K562 (cell line): ENCODE results near the gene GADD45B. TPM values are rescaled to one million over a fixed set of nuclear protein-coding genes. Genes with fewer than 3 reads are reported as not detected.
A peak's percentile ranks its signal among the peaks of the same experiment; 100 is the strongest.

ENCODE experiments used
- CCNT2 ChIP-seq: IDR thresholded peaks from 2 replicates; pipeline ENCODE4 v1.6.1; 2011; ENCODE audit warnings: borderline replicate concordance, low read depth, mild to moderate bottlenecking, moderate library complexity, mixed read lengths, low read length; ENCODE audit not compliant: insufficient read length; ENCODE audit errors: extremely low read depth
- CEBPG ChIP-seq, 3 experiments: fragments of 200-800 bp in 1 of 3; sonication (Bioruptor generic) in 1 of 3; sonication (generic) in 1 of 3; formaldehyde crosslinking in 1 of 3; IDR thresholded peaks in 2 of 3; conservative IDR thresholded peaks in 1 of 3; 2 replicates each; pipeline versions ENCODE4 v1.6.1 to v1.8.0; 2016 to 2022; ENCODE audit warnings: missing compliant biosample characterization in 2 of 3, missing genetic modification characterization in 2 of 3, mild to moderate bottlenecking in 1 of 3, missing genetic modification reagents in 1 of 3
- MAZ ChIP-seq, 2 experiments: fragments of 450-650 bp in 1 of 2; sonication (generic) in 1 of 2; formaldehyde crosslinking; IDR thresholded peaks in 1 of 2; conservative IDR thresholded peaks in 1 of 2; 2 replicates each; pipeline versions ENCODE4 v1.4.0 to v1.5.0; 2020; ENCODE audit warnings: mild to moderate bottlenecking in 1 of 2, missing genetic modification reagents in 1 of 2
- MLLT1 ChIP-seq, 2 experiments: fragments of 450-650 bp; IDR thresholded peaks; 2 replicates each; pipeline ENCODE4 v1.6.1; 2016
- PRMT5 ChIP-seq: sonication (generic); formaldehyde crosslinking; IDR thresholded peaks from 2 replicates; pipeline ENCODE4 v1.5.0; 2020; ENCODE audit warnings: missing genetic modification reagents
- RBFOX2 ChIP-seq: fragments of 200-400 bp; formaldehyde crosslinking; IDR thresholded peaks from 2 replicates; pipeline ENCODE4 v1.6.1; 2017; ENCODE audit warnings: low read depth, mild to moderate bottlenecking, low read length, moderate library complexity
- SIRT6 ChIP-seq: IDR thresholded peaks from one replicate; pipeline ENCODE4 v1.6.1; 2012; ENCODE audit warnings: low read depth, mild to moderate bottlenecking, control low read depth, inconsistent platforms, low read length, moderate library complexity
- ZFPM2 ChIP-seq: fragments of 250-450 bp; sonication (Bioruptor Pico); IDR thresholded peaks from 2 replicates; pipeline ENCODE4 v1.5.1; 2022; ENCODE audit warnings: mild to moderate bottlenecking
- ZNF239 ChIP-seq: fragments of 250-450 bp; sonication (Bioruptor Pico); IDR thresholded peaks from 2 replicates; pipeline ENCODE4 v1.4.0; 2020; ENCODE audit warnings: mild to moderate bottlenecking
- ZNF324 ChIP-seq: fragments of 250-450 bp; sonication (Bioruptor Pico); IDR thresholded peaks from 2 replicates; pipeline ENCODE4 v1.4.0; 2020; ENCODE audit warnings: mild to moderate bottlenecking
- ZNF699 ChIP-seq: fragments of 250-450 bp; sonication (Bioruptor Pico); IDR thresholded peaks from 2 replicates; pipeline ENCODE4 v1.8.0; 2021; ENCODE audit warnings: mild to moderate bottlenecking, moderate library complexity; ENCODE audit not compliant: insufficient replicate concordance
- polyA plus RNA-seq, 8 experiments: library from polyadenylated mRNA; depleted of rRNA in 4 of 8; stranded (reverse) in 5 of 8; unstranded in 3 of 8; fragments of >200 nt; fragmentation: Nextera tagmentation in 2 of 8; fragmentation: Illumina TruSeq in 1 of 8; extraction: Ambion mirVana in 2 of 8; extraction: Trizol in 1 of 8; gene quantifications; 2 replicates each; pipeline versions ENCODE4 v1.2.1 to v1.2.3, GENCODE V29; 2011 to 2014; ENCODE audit warnings: inconsistent platforms in 1 of 8, missing spikeins in 1 of 8
- total RNA-seq, 7 experiments: library from RNA; depleted of rRNA in 6 of 7; stranded (reverse); fragments of >200 nt in 6 of 7; fragmentation: Illumina TruSeq in 2 of 7; extraction: Trizol in 2 of 7; gene quantifications; 2 replicates each; pipeline versions ENCODE4 v1.2.1 to v1.2.3, GENCODE V29; 2011 to 2021; ENCODE audit warnings: low replicate concordance in 1 of 7
- TF ChIP-seq, protein P1 (sequence below): fragments of 250-450 bp; sonication (Bioruptor Pico); IDR thresholded peaks from 2 replicates; pipeline ENCODE4 v1.5.0; 2020; ENCODE audit warnings: mild to moderate bottlenecking, borderline replicate concordance
- TF ChIP-seq, protein P2 (sequence below): IDR thresholded peaks from 2 replicates; pipeline ENCODE4 v1.6.1; 2011; ENCODE audit warnings: borderline replicate concordance, low read depth, mild to moderate bottlenecking, moderate library complexity, low read length; ENCODE audit not compliant: insufficient read depth, poor library complexity, severe bottlenecking
- TF ChIP-seq, protein P3 (sequence below): fragments of 450-650 bp; IDR thresholded peaks from 2 replicates; pipeline ENCODE4 v1.6.1; 2016
- TF ChIP-seq, protein P4 (sequence below): fragments of 250-450 bp; sonication (Bioruptor Pico); IDR thresholded peaks from 2 replicates; pipeline ENCODE4 v1.4.0; 2020; ENCODE audit warnings: mild to moderate bottlenecking, moderate library complexity, borderline replicate concordance

GADD45B gene
- total and polyA plus RNA-seq, 9 of the 15 experiments (the other 6 are each of a cell fraction or from before 2014, with no cell fraction given): 0.06 to 4.1 (median 2.1) TPM

DNA sequence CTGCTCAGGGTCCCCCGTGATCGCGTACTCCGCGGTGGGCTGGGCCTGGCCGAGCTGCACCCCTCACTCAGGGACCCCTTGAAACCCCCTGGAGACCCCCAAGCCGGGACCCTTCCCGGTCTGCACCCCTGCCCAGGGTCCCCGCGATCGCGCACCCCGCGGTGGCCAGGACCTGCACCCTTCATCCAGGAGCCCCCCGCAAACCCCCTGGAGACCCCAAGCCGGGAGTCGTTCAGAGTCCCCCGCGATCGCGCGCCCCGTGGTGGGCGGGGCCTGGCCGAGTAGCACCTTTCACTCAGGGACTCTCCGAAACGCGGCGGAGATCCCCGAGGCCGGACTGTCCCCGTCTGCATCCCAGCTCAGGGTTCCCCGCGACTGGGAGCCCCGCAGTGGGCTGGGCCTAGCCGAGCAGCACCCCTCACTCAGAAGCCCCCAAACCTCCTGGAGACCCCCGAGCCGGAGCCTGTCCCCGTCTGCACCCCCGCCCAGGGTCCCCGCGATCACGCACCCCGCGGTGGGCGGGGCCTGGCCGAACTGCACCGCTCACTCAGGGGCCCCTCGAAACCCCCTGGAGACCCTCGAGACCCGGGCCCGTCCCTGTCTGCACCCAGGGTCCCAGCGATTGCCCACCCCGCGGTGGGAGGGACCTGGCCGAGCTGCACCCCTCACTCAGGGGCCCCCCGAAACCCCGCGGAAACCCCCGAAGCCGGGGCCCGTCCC is 19.9 kb upstream of the GADD45B start (continued):
- TF ChIP-seq, protein P1, sequence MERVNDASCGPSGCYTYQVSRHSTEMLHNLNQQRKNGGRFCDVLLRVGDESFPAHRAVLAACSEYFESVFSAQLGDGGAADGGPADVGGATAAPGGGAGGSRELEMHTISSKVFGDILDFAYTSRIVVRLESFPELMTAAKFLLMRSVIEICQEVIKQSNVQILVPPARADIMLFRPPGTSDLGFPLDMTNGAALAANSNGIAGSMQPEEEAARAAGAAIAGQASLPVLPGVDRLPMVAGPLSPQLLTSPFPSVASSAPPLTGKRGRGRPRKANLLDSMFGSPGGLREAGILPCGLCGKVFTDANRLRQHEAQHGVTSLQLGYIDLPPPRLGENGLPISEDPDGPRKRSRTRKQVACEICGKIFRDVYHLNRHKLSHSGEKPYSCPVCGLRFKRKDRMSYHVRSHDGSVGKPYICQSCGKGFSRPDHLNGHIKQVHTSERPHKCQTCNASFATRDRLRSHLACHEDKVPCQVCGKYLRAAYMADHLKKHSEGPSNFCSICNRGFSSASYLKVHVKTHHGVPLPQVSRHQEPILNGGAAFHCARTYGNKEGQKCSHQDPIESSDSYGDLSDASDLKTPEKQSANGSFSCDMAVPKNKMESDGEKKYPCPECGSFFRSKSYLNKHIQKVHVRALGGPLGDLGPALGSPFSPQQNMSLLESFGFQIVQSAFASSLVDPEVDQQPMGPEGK: no peak
- TF ChIP-seq ZNF699: no peak
- TF ChIP-seq, protein P2, sequence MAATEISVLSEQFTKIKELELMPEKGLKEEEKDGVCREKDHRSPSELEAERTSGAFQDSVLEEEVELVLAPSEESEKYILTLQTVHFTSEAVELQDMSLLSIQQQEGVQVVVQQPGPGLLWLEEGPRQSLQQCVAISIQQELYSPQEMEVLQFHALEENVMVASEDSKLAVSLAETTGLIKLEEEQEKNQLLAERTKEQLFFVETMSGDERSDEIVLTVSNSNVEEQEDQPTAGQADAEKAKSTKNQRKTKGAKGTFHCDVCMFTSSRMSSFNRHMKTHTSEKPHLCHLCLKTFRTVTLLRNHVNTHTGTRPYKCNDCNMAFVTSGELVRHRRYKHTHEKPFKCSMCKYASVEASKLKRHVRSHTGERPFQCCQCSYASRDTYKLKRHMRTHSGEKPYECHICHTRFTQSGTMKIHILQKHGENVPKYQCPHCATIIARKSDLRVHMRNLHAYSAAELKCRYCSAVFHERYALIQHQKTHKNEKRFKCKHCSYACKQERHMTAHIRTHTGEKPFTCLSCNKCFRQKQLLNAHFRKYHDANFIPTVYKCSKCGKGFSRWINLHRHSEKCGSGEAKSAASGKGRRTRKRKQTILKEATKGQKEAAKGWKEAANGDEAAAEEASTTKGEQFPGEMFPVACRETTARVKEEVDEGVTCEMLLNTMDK: no peak
- TF ChIP-seq ZNF324: no peak
- peak; percentile 36 for TF ChIP-seq CCNT2
- TF ChIP-seq RBFOX2: peak; percentile 68
- no peak for TF ChIP-seq ZNF239
- 0 out of 4 replicates have a peak, but pooled peaks of 1 of the 2 experiments have one; percentile 6 for TF ChIP-seq MAZ (CRISPR knock-in tag; conservative IDR thresholded peaks at IDR 0.05 in 1 of 2, IDR thresholded peaks at IDR 0.05 in 1 of 2)
- no peak for TF ChIP-seq MLLT1 (IDR thresholded peaks at IDR 0.05)
- no peak for TF ChIP-seq PRMT5 (CRISPR knock-in tag)
- TF ChIP-seq CEBPG (CRISPR knock-in tag; IDR thresholded peaks at IDR 0.05): no peak
- no peak for TF ChIP-seq CEBPG (tag; conservative IDR thresholded peaks at IDR 0.05 in 1 of 2, IDR thresholded peaks at IDR 0.05 in 1 of 2)
- no peak for TF ChIP-seq SIRT6
- TF ChIP-seq ZFPM2 (CRISPR knock-in tag): no peak
- TF ChIP-seq, protein P3, sequence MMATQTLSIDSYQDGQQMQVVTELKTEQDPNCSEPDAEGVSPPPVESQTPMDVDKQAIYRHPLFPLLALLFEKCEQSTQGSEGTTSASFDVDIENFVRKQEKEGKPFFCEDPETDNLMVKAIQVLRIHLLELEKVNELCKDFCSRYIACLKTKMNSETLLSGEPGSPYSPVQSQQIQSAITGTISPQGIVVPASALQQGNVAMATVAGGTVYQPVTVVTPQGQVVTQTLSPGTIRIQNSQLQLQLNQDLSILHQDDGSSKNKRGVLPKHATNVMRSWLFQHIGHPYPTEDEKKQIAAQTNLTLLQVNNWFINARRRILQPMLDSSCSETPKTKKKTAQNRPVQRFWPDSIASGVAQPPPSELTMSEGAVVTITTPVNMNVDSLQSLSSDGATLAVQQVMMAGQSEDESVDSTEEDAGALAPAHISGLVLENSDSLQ: peak; percentile 73
- TF ChIP-seq, protein P4, sequence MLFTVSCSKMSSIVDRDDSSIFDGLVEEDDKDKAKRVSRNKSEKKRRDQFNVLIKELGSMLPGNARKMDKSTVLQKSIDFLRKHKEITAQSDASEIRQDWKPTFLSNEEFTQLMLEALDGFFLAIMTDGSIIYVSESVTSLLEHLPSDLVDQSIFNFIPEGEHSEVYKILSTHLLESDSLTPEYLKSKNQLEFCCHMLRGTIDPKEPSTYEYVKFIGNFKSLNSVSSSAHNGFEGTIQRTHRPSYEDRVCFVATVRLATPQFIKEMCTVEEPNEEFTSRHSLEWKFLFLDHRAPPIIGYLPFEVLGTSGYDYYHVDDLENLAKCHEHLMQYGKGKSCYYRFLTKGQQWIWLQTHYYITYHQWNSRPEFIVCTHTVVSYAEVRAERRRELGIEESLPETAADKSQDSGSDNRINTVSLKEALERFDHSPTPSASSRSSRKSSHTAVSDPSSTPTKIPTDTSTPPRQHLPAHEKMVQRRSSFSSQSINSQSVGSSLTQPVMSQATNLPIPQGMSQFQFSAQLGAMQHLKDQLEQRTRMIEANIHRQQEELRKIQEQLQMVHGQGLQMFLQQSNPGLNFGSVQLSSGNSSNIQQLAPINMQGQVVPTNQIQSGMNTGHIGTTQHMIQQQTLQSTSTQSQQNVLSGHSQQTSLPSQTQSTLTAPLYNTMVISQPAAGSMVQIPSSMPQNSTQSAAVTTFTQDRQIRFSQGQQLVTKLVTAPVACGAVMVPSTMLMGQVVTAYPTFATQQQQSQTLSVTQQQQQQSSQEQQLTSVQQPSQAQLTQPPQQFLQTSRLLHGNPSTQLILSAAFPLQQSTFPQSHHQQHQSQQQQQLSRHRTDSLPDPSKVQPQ: no peak
